Skeletal muscle satellite cell (primary cell): ENCODE measurements around the gene PXDC1.
"Not testable (repeated sequence)": the region's sequence is repeated elsewhere in the genome, so short reads cannot be mapped to it uniquely, and the experiment has no call there.

ENCODE experiments used
- H3K27me3 ChIP-seq: 2 replicates; pipeline ENCODE4 v1.7.0; 2013; ENCODE audit warnings: low read length; ENCODE audit not compliant: control insufficient read depth, insufficient read depth
- H3K36me3 ChIP-seq: 2 replicates; pipeline ENCODE4 v1.7.0; 2013; ENCODE audit warnings: mild to moderate bottlenecking, control low read depth, low read length; ENCODE audit not compliant: insufficient read depth
- H3K4me1 ChIP-seq: 2 replicates; pipeline ENCODE4 v1.7.0; 2013; ENCODE audit warnings: low read length; ENCODE audit not compliant: control insufficient read depth, insufficient read depth
- H3K4me2 ChIP-seq: 2 replicates; pipeline ENCODE4 v1.7.0; 2013; ENCODE audit warnings: mild to moderate bottlenecking, low read length
- H3K4me3 ChIP-seq: 2 replicates; pipeline ENCODE4 v1.7.0; 2013; ENCODE audit warnings: low read length
- H3K9ac ChIP-seq: 2 replicates; pipeline ENCODE4 v1.7.0; 2013; ENCODE audit warnings: mild to moderate bottlenecking, low read depth, low read length, moderate library complexity
- H3K9me3 ChIP-seq: replicated peaks from 2 replicates; pipeline ENCODE4 v1.7.0; 2013; ENCODE audit warnings: mild to moderate bottlenecking, control low read depth, low read length

The PXDC1 gene

GRCh38 chr6:3757241-3757641 lies 5.7 kb upstream of the PXDC1 start:
- H3K36me3 ChIP-seq = no peaks in the 10 kb centered on the region
- no peak overlapping the region for H3K4me2 ChIP-seq
- no peak overlapping the region for H3K9ac ChIP-seq
- no peaks in the 10 kb centered on the region for H3K27me3 ChIP-seq
- no peaks in the 10 kb centered on the region for H3K9me3 ChIP-seq
- no peak overlapping the region for H3K4me3 ChIP-seq
- peaks cover 19% of the 10 kb centered on the region for H3K4me1 ChIP-seq

- Histone ChIP-seq H3K27me3 (no peaks in the 10 kb centered on the region), H3K9ac (no peak overlapping the region), H3K4me2 (no peak overlapping the region), H3K36me3 (no peaks in the 10 kb centered on the region), H3K4me3 (no peak overlapping the region), H3K4me1 (peaks cover 19% of the 10 kb centered on the region), H3K9me3 (no peaks in the 10 kb centered on the region)
Measured at GRCh38 chr6:3756546-3756945, 5.0 kb upstream of the PXDC1 start.

- H3K9ac ChIP-seq = no peak overlapping the region
- H3K27me3 ChIP-seq = no peaks in the 10 kb centered on the region
- no peaks in the 10 kb centered on the region for H3K9me3 ChIP-seq
- H3K36me3 ChIP-seq = no peaks in the 10 kb centered on the region
- no peak overlapping the region for H3K4me3 ChIP-seq
- no peak overlapping the region for H3K4me2 ChIP-seq
- peaks cover 19% of the 10 kb centered on the region for H3K4me1 ChIP-seq
Measured at GRCh38 chr6:3755637-3756545, 4.4 kb upstream of the PXDC1 start.

- H3K9ac ChIP-seq = no peak overlapping the region
- H3K36me3 ChIP-seq = peaks cover 2% of the 10 kb centered on the region
- no peaks in the 10 kb centered on the region for H3K27me3 ChIP-seq
- H3K4me1 ChIP-seq = peaks cover 10% of the 10 kb centered on the region
- no peaks in the 10 kb centered on the region for H3K9me3 ChIP-seq
- no peak overlapping the region for H3K4me2 ChIP-seq
- no peak overlapping the region for H3K4me3 ChIP-seq
Measured at GRCh38 chr6:3754776-3755175, 3.3 kb upstream of the PXDC1 start.

GRCh38 chr6:3754032-3754725 lies 2.7 kb upstream of the PXDC1 start:
- not testable (repeated sequence) for H3K4me3 ChIP-seq, H3K27me3 ChIP-seq, H3K4me2 ChIP-seq, H3K4me1 ChIP-seq, H3K9ac ChIP-seq, H3K9me3 ChIP-seq, H3K36me3 ChIP-seq

- Histone ChIP-seq H3K36me3 (peaks cover 15% of the 10 kb centered on the region), H3K9ac (no peak overlapping the region), H3K4me1 (peaks cover 12% of the 10 kb centered on the region), H3K4me3 (no peak overlapping the region), H3K4me2 (no peak overlapping the region), H3K9me3 (no peaks in the 10 kb centered on the region), H3K27me3 (no peaks in the 10 kb centered on the region)
Measured at GRCh38 chr6:3753228-3753835, 1.8 kb upstream of the PXDC1 start.

GRCh38 chr6:3752531-3753227 lies 1.2 kb upstream of the PXDC1 start:
- no peaks in the 10 kb centered on the region for H3K27me3 ChIP-seq
- peak overlapping the region; percentile 93 for H3K4me2 ChIP-seq
- H3K36me3 ChIP-seq = peaks cover 20% of the 10 kb centered on the region
- peaks cover 18% of the 10 kb centered on the region for H3K4me1 ChIP-seq
- H3K9ac ChIP-seq = peak overlapping the region; percentile 97
- peak overlapping the region; percentile 94 for H3K4me3 ChIP-seq
- H3K9me3 ChIP-seq = no peaks in the 10 kb centered on the region

GRCh38 chr6:3751730-3752530 lies 417 bp upstream of the PXDC1 start:
- peak overlapping the region; percentile 94 for H3K4me3 ChIP-seq
- no peaks in the 10 kb centered on the region for H3K9me3 ChIP-seq
- H3K9ac ChIP-seq = peak overlapping the region; percentile 97
- peak overlapping the region; percentile 93 for H3K4me2 ChIP-seq
- H3K36me3 ChIP-seq = peaks cover 26% of the 10 kb centered on the region
- H3K27me3 ChIP-seq = no peaks in the 10 kb centered on the region
- H3K4me1 ChIP-seq = peaks cover 25% of the 10 kb centered on the region

- no peaks in the 10 kb centered on the region for H3K27me3 ChIP-seq
- H3K36me3 ChIP-seq = peaks cover 39% of the 10 kb centered on the region
- H3K9me3 ChIP-seq = no peaks in the 10 kb centered on the region
- peak overlapping the region; percentile 94 for H3K4me3 ChIP-seq
- H3K4me1 ChIP-seq = peaks cover 39% of the 10 kb centered on the region
- peak overlapping the region; percentile 93 for H3K4me2 ChIP-seq
- peak overlapping the region; percentile 97 for H3K9ac ChIP-seq
Measured at GRCh38 chr6:3750317-3751076, 1.0 kb downstream of the PXDC1 start.

- H3K4me2 ChIP-seq = peak overlapping the region; percentile 93
- H3K9me3 ChIP-seq = no peaks in the 10 kb centered on the region
- H3K9ac ChIP-seq = peak overlapping the region; percentile 97
- H3K4me1 ChIP-seq = peaks cover 45% of the 10 kb centered on the region
- H3K4me3 ChIP-seq = peak overlapping the region; percentile 94
- peaks cover 44% of the 10 kb centered on the region for H3K36me3 ChIP-seq
- no peaks in the 10 kb centered on the region for H3K27me3 ChIP-seq
Measured at GRCh38 chr6:3749977-3750316, 1.6 kb downstream of the PXDC1 start.
